ENCODE data around the gene CLEC4D.
"Not testable (repeated sequence)": the region's sequence is repeated elsewhere in the genome, so short reads cannot be mapped to it uniquely, and the experiment has no call there.

Gene CLEC4D

DNA sequence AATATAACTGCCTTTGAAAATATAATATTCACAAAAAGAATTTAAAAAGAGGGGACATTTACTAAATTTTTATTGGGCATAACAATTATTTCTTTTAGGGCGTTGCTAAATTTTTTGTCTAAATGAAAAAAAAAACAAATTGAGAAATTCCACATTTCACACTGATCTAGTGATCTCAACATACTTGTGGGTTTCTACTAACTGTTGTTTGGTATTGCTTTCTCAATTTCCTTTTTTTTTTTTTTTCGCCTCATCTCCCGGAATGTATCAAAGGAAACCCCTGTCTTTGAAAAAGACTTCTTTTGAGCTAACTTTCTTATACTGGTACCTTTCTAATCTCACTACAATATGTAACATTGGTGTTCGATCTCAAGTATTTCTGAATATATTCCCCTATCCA is at the start of gene CLEC4D:
TSS of gene CLEC4D (plus strand) at position 248 of the 400 bp plus-strand sequence. CDS start 230 bp downstream, outside the sequence.
- DNase-seq (ENCODE audit: low read depth in 3 of 3, low spot score in 1 of 3): no peak

DNA sequence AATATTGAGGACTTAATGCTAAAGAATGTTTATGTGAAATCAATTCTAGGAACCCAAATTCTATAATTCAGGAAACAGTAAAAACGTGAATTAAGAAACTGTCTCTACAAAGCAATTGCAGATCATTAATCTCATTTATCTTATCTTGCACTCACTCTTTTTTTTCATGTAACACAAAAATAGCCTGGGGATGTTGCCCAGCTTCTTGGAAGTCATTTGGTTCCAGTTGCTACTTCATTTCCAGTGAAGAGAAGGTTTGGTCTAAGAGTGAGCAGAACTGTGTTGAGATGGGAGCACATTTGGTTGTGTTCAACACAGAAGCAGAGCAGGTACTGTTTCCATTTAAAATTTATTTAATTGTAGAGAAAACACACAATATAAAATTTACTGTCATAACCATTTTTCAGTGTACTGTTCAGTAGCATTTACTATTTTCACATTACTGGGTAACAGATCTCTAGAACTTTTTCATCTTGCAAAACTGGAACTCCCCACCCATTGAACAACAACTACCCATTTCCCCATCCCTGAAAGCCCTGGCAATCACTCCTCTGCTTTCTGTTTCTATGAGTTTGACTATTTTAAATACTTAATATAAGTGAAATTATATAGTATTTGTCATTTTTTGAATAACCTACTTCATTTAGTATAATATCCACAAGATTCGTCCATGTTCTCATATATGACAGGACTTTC is 47.9 kb upstream of the CLEC4D start:
- DNase-seq (ENCODE audit: low read depth in 3 of 3, low spot score in 1 of 3): no peak

DNA sequence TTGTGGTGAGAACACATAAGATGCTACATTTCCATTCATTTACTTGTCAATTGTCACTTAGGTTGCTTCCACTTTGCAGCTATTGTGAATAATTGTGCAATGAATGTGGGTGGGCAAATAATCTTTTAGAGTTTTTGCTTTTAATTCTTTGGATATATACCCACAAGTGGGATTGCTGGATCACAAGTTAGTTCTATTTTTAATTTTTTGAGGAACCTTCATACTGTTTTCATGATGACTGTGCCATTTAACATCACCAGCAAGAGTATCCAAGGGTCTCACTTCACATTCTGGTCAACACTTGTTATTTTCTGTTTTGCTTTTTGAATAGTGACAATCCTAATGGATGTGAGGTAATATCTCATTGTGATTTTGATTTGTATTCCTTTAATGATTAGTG is 47.1 kb upstream of the CLEC4D start:
- no peak for DNase-seq (ENCODE audit: low read depth in 3 of 3, low spot score in 1 of 3)

DNA sequence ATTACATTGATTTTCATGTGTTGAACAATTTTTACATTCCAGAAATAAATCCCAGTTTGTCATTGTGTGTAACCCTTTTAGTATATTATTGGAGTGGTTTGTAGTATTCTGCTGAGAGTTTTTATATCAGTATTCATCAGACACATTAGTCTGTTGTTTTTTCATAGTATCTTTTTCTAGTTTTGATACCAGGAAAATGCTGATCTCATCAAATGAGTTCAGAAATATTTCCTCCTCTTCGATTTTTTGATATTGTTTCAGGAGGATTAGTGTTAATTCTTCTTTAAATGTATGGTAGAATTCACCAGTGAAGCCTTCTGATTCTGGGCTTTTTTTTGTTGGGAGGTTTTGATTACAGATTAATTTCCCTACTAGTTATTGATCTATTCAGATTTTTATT is 42.2 kb upstream of the CLEC4D start:
- no peak for DNase-seq (ENCODE audit: low read depth in 3 of 3, low spot score in 1 of 3)

DNA sequence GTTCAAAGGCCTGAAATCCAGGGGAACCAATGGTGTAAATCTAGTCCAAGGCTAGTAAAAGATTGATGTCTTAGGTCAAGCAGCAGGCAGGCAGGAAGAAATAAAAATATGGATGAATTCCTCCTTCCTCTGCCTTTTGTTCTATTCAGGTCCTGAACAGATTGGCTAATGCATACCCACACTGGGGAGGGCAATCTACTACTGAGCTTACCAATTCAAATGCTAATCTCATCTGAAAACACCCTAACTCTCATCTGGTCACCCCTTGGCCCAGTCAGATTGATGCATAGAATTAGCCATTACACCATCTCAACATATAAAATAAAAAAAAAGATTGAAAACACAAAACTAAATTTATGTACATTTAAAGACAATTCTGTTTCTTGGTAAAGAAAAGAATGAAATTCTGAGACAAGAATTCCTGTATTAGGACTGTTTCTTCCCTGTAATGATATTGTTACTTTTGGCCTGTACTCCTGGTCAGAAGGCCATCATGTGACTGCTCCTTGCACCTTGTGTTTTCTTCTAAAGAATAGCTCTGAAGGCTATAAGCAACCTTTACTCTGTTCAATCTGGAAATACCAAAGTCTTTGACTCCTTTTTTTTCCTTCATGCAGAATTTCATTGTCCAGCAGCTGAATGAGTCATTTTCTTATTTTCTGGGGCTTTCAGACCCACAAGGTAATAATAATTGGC is 37.6 kb upstream of the CLEC4D start:
- DNase-seq (ENCODE audit: low read depth in 3 of 3, low spot score in 1 of 3): no peak

DNA sequence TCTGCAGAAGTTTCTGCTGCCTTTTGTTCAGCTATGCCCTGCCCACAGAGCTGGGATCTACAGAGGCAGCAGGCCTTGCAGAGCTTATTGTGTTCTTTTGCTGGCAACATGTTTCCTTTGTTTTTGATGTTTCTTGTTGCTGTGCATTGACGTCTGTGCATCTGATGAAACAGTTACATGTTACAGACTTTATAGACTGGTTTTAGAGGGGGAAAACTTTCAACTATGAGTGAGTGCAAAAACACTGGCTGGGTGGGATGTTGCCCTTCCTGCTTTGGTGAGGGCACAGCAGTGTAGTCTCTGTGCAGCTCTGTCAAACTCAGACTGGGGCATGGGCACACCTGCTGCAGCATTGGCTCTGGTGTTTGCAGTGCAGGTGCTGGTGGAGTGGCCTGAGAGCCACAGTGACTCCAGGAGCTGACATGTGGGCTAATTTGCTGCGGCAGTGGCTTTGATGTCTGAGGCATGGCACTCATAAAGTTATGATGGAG is 30.7 kb upstream of the CLEC4D start:
- no peak for DNase-seq (ENCODE audit: low read depth in 3 of 3, low spot score in 1 of 3)

DNA sequence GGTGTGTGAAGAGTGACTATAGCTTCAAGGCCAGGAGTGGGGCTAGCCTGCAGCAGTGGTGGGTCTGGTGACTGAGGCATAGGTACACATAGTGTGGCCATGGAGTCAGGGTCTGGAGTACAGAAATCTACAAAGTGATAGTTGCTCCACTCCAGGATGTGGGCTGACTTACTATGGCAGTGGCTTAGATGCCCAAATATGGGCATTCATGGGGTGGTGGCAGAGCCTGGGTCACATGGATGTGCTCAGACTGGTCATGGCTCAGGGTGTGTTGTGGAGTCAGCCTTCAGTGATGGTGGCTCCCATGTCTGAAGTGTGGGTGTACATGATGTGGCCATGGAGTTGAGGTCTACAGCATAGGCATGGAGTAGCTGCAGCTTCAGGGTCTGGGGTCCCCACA is 30.2 kb upstream of the CLEC4D start:
- no peak for DNase-seq (ENCODE audit: low read depth in 3 of 3, low spot score in 1 of 3)

DNA sequence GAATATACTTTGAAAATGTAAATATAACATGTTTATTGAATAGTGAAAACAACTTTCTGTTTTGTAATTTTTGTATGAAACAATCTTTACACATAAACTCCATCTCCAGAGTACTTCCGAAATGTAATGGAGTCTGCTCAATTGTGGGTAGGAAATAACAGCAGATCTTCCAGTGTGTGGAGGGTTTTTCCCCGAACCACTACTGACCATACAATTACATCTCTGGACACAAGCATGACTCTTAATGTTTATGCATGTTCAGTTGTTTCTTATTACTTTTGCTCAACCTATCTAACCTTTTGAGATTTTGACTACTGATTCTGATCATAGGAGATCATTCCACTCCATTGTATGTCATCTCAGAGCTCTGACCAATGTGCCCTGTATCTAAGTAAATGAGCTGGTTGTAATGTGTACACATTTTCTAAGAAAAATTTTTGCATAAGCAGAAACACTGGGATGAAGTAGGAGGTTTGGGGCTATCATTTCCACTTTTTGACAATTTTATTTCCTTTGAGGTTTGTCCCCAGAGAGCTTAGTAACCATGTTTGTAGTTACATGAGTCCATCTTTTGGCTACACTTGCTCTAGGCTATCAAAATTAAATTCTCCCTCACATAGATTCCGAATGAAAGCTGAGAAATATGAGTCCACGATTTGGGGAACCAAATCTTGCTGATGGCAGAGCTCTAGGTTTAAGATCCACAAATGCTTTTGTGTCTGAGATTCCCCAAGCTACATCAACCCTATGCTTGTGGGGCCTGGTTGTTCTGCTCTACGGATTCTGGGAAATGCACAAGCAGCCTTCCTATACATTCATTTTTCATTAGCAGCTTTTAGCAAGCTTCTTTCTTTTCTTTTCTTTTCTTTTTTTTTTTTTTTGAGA is 21.4 kb upstream of the CLEC4D start:
- DNase-seq (ENCODE audit: low read depth in 3 of 3, low spot score in 1 of 3): no peak

DNA sequence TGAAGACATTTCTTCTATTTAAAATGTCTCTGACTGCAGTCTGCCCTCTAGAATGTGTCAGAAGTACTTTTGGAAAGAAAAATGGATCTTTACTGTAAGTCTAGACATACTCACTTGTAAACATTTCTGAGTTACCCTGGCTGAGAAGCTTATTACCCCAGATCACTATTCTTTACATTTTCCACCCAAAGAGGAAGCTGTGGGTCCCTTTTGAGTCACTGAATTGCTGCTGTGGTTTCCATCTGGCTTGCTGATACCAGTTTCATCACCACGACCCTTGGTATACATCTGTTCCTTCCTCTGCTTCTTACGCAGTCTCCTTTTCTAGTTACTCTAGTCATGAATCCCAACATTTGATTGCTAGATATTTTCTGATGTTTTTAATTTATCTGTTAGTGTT is 20.2 kb upstream of the CLEC4D start:
- DNase-seq (ENCODE audit: low read depth in 3 of 3, low spot score in 1 of 3): peak in 1 of 3 donors; percentile 17

DNA sequence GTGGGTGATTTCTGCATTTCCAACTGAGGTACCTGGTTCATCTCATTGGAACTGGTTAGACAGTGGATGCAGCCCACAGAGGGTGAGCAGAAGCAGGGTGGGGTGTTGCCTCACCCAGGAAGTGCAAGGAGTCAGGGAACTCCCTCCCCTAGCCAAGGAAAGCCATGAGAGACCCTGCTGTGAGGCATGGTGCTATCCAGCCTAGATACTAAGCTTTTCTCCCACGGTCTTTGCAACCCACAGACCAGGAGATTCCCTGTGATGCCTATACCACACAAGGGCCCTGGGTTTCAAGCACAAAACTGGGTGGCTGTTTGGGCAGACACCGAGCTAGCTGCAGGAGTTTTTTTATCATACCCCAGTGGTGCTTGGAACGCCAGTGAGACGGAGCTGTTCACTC is 17.6 kb upstream of the CLEC4D start:
- DNase-seq (ENCODE audit: low read depth in 3 of 3, low spot score in 1 of 3): not testable (repeated sequence)

DNA sequence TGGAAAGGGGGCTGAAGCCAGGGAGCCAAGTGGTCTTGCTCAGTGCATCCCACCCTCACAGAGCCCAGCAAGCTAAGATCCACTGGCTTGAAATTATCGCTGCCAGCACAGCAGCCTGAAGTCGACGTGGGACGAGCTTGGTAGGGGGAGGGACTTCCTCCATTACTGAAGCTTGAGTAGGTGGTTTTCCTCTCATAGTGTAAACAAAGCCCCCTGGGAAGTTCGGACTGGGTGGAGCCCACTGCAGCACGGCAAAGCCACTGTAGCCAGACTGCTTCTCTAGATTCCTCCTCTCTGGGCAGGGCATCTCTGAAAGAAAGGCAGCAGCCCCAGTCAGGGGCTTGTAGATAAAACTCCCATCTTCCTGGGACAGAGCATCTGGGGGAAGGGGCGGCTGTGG is 17.2 kb upstream of the CLEC4D start:
- not testable (repeated sequence) for DNase-seq (ENCODE audit: low read depth in 3 of 3, low spot score in 1 of 3)

DNA sequence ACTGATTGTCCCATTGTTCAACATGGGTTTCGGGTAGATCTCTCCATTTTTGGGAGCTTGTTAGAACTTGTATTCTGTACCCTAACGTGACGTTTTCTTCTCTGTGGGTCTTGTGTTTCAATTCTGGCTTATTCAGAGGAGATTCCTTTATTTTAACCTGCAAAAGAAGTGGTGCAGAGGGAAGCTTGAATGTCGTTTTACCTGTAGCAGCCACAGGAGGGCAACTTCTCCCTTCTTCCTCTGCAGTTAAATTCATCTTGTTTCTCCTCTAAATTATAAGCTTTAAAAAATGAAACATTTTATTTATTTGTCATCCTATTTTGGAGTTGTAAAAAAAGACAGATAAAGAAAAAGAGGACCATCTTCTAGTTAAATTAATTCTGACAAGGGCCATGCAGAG is 13.7 kb upstream of the CLEC4D start:
- no peak for DNase-seq (ENCODE audit: low read depth in 3 of 3, low spot score in 1 of 3)

DNA sequence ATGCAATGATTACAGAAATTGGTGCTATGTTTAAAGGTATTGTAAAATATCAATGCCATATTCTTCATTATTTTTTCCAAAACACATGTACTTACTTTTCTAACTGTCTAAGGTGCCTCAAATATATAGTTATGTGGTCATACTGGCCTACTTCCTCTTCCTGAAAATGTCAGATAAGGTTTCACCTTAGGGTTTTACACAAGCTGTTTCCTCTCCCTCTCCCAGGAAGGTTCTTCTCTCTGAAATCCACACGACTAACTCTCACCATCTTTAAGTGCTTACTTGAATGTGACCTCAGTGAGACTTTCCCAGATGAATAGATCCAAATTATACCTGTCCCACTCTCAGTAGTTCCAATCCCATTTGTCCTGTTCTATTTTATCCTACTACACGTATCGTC is 11.6 kb upstream of the CLEC4D start:
- no peak for DNase-seq (ENCODE audit: low read depth in 3 of 3, low spot score in 1 of 3)

DNA sequence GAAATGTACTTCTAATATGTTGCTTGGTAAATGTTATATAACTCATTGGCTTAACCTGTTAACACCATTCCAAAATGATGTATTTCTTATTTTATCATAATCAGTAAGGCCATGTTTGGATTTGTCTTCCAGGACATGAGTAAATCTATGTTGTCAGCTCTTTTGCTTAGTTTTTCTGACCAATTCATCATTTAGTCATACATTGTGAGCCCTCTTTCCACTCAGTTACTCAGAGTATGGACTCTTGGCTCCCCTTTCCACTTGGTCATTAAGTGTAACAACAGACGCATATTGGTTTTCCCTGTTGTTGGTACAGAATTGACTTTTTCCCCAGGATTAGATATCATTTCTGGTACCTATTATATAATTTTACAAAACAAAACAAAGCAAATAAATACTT is 9.0 kb upstream of the CLEC4D start:
- no peak for DNase-seq (ENCODE audit: low read depth in 3 of 3, low spot score in 1 of 3)

DNA sequence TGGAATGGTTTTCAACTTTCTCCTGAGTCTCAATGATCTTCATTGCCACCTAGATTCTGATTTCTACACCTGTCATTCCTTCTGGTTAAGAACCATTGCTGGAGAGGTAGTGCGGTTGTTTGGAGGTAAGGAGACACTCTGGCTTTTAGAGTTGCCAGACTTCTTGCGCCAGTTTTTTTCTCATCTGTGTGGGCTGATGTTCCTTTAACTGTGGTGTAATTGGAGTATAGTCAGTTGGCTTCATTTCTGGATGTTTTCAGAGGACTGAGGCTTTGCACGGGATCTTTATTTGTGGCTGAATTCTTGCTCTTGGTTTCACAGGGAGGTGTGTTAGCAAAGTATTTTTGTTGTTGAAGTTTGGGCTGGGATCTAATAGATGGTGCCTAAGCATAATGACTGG is 5.7 kb upstream of the CLEC4D start:
- DNase-seq (ENCODE audit: low read depth in 3 of 3, low spot score in 1 of 3): no peak

DNA sequence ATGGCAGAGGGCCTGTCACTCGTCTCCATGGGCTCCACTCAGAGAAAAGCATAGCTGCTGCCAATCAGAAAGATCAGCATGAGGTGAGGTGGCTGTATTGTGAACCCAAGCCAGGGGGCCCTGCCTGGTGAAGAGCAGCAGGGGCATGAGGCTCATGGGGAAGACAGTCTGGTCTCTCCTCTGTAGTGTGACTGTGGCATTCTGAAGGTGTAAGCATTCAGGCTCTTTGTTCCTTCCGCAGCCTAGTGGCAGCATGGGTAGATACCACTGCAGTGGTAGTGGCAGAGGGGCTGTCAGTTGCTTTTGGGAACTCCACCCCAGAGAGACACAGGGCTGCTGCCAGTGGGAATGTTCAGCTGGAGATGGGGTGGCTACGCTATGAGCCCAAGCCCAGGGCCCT is 5.1 kb upstream of the CLEC4D start:
- DNase-seq (ENCODE audit: low read depth in 3 of 3, low spot score in 1 of 3): no peak

DNA sequence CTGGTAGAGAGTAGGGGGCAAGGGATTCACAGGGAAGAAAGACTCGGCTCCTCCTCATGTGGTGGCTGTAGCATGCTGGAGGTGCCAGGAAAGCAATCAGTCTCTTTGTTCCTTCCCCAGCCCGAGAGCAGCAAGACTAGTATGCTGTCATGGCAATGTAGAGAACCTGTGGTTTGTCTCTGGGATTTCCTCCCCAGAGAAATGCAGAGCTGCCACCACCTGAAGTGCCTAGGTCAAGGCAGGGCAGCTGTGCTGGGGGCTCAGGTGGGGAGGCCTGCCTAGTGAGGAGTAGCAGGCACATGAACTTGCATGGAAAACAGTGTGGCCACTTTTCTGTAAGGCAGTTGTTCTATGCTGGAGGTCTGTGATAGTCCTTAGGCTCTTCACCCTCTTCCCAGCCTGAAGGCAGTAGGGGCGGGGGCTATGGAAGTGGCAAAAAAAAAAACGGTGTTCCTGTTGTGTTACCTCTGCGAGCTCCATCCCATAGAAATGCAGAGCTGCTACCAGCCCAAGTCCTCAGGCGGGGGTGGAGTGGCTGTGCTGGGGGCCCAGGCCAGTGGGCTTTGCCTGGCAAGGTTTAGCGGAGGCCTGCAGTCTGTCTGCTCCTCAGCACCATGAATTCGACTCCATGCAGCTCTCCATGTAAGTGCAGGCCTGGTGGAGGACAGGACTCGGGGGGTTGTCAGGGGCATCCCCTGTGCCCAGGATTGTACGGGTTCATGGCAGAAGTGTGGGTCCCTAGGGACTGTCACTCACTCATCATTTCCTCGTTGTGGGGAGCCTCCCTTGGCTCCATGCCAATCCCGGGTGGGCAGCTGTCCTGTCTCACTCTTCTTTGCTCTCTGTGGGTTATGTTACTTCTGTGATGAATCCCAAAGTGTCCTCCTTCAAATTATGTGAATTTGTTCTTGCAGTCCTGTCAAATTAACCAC is 4.1 kb upstream of the CLEC4D start:
- no peak for DNase-seq (ENCODE audit: low read depth in 3 of 3, low spot score in 1 of 3)

DNA sequence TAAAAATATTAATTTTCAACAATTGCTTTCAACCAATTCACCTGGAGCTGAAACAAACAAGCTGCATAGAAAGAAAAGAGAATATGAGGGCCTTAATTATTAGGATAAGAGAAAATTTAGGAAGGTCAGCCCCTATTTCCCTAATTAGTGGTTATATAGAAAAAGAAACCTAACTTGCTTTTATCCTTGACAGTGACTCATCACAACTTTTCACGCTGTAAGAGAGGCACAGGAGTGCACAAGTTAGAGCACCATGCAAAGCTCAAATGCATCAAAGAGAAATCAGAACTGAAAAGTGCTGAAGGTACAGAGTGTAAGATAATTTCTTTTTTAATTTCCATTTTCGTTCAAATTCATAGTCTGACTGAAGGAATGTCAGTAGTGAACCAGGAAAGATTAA is 4.7 kb downstream of the CLEC4D start:
- no peak for DNase-seq (ENCODE audit: low read depth in 3 of 3, low spot score in 1 of 3)

DNA sequence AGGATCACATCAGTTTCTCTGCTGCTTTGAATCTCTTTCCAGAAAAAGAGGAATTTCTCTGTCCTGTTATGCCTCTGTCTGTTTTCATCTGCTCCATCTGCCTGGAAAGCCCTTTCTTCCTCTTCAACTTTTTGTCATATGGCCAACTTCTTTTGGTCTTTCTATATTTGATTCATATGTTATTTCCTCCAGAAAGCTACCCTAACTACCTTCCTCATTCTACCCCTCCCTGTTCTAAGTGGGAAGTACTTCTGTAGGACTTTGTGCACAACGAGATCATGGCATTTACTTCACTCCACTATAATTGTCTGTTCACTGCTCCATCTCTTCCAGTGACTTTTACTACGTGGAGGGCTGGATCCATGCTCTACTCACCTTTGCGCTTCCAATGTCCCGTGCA is 5.9 kb downstream of the CLEC4D start:
- DNase-seq (ENCODE audit: low read depth in 3 of 3, low spot score in 1 of 3): no peak

DNA sequence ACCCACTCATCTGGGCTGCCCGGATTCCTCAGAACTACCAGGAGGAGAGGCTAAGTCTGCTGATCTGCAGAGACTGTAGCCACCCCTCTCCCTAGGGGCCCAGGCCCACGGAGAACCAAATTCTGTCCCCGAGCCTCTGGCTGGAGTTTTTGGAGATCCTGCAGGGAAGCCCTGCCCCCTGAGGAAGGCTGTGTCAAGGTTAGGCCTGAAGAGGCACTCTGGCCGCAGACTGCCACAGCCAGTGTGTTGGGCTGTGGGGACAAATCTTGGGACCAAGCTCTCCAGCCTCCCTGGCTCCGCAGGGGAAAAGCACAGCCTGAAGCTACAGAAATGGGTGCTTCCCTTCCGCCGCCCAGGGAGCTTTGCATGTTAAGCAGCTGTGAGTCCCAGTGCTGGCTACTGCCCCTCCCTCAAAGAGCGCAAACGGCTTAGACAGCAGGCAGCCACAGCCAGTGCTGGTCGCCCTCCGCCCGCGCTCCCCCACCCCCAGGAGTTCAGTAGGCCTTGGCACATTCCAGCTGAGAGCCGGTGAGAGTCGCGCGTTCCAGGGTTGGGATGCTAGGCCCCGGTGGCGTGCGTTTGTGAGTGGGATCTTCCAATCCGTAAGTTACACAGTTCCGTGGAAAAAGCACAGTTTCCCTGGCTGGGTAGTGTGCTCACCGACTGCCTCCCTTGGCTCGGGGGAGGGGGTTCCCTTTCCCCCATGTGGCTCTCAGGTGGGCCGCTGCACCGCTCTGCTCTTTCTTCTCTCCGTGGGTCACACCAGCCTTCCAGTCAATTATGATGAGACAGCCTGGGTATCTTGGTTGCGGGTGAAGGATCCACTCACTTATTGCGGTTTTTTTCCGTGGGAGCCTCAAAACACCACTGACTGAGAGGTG is 14.2 kb downstream of the CLEC4D start:
- DNase-seq (ENCODE audit: low read depth in 3 of 3, low spot score in 1 of 3): no peak

Data from stimulated activated CD4-positive, alpha-beta T cell treated with anti-CD3 and anti-CD28 coated beads, TNF-alpha, amount 100 ng/mL, for 1 hour (primary cell).